HFF-Myc (cell line): ENCODE data around the gene RGL1.

Experiments used
- DNase-seq: peaks from one replicate; pipeline ENCODE4 v3.0.0-alpha.2; 2011; ENCODE audit warnings: low read depth; ENCODE audit errors: extremely low read depth
- H3K4me3 ChIP-seq: replicated peaks from 2 replicates; pipeline ENCODE4 v1.5.1; 2011; ENCODE audit warnings: low read depth, mild to moderate bottlenecking, control low read depth, low read length
- TF ChIP-seq, protein P1 (sequence below): IDR thresholded peaks from 2 replicates; pipeline ENCODE4 v1.5.1; 2012; ENCODE audit warnings: mild to moderate bottlenecking, low read depth, low read length, control low read depth; ENCODE audit errors: missing control alignments

RGL1 gene

GRCh38 chr1:183881387-183882131, 76.6 kb downstream of the RGL1 start:
- no peak for DNase-seq
- H3K4me3 ChIP-seq: no peak overlapping the region
- TF ChIP-seq, protein P1, sequence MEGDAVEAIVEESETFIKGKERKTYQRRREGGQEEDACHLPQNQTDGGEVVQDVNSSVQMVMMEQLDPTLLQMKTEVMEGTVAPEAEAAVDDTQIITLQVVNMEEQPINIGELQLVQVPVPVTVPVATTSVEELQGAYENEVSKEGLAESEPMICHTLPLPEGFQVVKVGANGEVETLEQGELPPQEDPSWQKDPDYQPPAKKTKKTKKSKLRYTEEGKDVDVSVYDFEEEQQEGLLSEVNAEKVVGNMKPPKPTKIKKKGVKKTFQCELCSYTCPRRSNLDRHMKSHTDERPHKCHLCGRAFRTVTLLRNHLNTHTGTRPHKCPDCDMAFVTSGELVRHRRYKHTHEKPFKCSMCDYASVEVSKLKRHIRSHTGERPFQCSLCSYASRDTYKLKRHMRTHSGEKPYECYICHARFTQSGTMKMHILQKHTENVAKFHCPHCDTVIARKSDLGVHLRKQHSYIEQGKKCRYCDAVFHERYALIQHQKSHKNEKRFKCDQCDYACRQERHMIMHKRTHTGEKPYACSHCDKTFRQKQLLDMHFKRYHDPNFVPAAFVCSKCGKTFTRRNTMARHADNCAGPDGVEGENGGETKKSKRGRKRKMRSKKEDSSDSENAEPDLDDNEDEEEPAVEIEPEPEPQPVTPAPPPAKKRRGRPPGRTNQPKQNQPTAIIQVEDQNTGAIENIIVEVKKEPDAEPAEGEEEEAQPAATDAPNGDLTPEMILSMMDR: no peak

DNA sequence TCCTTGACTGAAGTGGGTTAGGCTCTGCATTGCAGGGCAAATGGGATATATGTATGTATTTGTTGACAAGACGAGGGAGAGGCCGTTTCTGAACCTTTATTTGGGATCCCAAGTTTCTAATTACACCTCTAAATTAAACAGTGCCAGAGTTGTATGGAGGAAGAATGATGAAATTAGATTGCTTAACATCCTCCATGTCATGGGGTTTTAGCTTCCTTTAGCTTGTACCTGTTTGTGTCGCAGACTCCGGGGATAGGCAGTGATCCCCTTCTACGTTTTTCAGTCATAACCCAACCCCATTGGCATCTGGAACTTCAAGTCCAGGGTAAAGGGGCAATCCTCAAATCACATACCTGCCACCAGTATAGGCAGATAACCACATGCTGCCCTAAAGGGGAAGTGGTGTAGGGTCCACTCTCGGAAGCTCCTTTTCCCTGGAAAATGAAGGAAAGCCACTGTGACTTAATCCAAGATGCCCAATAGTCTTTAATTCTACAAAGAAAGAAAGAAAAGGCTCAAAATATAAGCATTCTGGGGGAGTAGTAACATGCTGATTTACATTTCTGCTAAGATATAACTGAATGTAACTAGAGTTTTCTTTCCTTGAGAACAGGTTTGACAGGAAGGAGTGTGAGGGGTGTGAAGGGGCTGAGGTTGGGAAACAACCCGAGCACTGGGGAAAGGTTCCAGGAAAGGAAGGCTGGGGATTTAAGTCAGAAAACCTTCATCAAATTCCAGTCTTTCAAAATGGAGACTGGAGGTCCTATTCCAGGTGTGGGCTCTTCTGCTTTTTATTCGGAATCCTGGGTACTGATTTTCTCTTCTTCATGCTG, 77.6 kb downstream of the RGL1 start:
- TF ChIP-seq, protein P1: no peak
- H3K4me3 ChIP-seq: no peak overlapping the region
- no peak for DNase-seq

- DNase-seq: no peak
- no peak overlapping the region for H3K4me3 ChIP-seq
- TF ChIP-seq, protein P1: no peak
Observed at GRCh38 chr1:183883623-183884022, 78.7 kb downstream of the RGL1 start.

DNA sequence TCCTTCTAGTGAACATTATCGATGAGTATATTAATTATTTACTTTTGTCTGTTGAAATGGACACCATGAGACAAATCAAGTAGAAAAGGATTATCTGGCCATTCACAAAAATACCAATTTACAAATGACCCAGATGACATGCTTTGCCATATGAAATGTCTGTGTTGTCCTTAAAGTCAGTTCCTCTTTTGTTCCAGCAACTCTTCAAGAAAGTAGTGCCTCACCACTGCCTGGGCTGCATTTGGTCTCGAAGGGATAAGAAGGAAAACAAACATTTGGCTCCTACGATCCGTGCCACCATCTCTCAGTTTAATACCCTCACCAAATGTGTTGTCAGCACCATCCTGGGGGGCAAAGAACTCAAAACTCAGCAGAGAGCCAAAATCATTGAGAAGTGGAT, 79.6 kb downstream of the RGL1 start:
- no peak overlapping the region for H3K4me3 ChIP-seq
- TF ChIP-seq, protein P1: no peak
- DNase-seq: no peak

DNA sequence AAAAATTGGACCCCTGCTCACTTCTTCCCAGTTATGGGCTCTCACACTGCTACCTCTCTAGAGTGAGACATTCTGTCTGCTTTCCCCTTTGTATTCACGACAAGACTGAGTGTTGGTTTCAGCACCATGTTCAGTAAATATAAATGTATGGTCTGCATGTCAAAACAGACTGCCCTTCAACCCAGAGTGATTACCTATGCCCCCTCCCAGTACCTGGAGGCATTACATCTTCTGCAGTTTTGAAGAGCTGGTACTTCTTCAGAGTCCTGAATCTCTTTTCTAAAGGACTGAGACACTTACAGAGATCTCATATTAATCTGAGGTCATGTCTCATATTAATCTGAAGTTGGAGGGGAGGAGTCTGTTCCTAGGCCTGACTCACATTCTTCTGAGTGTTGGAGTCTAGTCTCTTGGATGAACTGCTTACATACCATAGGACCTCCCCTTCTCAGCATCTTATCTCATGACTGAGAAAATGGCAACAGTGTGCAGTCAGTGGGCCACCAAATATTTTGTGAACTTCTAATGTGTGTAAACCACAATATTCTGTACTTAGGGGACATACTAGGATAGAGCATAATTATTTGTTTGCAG, 80.3 kb downstream of the RGL1 start:
- H3K4me3 ChIP-seq: no peak overlapping the region
- TF ChIP-seq, protein P1: no peak
- no peak for DNase-seq

DNA sequence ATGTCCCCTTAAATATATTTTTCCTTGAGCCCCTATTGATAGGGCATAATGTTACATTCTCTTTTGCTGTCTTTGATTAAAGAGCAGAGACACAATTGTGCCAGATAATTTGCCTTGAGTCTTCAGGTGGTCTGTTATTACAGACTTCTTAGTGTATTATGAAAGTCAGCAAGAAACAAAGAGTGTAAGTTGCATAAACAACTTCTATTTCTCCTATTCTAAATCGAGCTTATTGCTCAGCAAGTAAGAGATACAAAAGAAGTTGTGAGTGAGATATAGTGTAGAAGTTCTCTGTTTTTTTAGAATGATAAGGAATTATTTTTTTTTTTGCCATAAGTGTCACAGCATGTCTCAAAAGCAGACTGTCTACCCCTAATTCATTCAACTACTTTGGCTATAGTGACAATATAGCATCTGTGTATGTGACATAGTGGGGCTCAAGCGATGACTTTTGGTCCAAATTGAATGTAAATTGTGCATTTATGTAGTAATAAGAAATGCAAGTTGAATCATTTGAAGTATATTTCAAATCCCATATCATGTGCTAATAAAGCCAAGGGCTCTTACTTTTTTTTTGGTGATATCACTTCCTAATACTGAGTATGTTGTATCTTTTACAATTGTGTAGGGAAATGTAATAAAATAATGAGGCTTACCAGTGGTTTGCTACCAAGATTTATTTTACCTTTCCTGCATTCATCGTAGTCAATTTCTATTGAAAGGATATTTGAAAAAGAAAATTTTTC, 81.3 kb downstream of the RGL1 start:
- H3K4me3 ChIP-seq: no peak overlapping the region
- TF ChIP-seq, protein P1: no peak
- DNase-seq: no peak
